GM19351 (cell line): ENCODE data around the gene TMEM59L.

Experiments used
- ATAC-seq: cut with Tn5 transposase; IDR thresholded peaks from one replicate; pipeline ENCODE4 v1.9.1; 2021; ENCODE audit warnings: mild to moderate bottlenecking, moderate library complexity; ENCODE audit not compliant: unreplicated experiment

TMEM59L gene

DNA sequence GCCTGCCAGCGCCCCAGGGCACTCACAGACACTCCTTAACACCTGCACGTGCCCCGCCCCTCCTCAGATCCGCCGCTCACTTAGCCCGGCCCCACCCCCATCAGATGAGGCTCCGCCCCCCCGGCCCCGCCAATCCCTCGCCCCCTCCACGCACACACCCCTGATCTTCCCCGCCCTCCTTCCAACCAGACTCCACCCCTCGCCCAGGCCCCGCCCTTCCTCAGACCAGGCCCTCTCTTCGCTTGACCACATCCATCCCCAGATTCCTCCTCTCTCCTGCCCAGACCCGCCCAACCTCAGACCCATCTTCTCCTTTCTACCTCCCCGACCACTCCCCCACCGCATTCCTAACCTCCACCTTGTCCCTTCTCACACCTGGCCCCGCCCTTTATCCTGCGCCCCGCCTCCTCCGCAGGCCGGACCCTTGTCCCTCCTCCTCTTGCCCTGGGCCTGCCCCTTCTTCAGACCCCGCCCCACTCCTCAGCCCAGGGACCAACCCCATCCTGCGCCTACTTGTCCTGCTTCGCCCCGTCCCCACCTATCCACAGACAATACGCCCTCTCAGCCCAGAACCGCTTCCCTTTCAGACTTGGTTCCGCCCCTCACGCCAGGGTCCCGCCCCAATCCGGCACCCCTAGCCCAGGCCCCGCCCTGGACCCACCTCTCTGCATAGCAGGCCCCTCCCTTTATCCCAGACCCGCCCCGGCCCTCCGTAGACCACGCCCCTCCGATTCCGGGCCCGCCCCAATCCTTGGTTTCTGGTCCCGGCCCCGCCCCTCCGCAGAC, 23.7 kb downstream of the TMEM59L start:
- ATAC-seq = peak; percentile 85

GRCh38 chr19:18636969-18637629, 24.4 kb downstream of the TMEM59L start, which contains the start of gene KLHL26:
TSS of gene KLHL26 (plus strand) at chr19:18637028. CDS start at chr19:18637055, 27 bp downstream.
- no peak for ATAC-seq

DNA sequence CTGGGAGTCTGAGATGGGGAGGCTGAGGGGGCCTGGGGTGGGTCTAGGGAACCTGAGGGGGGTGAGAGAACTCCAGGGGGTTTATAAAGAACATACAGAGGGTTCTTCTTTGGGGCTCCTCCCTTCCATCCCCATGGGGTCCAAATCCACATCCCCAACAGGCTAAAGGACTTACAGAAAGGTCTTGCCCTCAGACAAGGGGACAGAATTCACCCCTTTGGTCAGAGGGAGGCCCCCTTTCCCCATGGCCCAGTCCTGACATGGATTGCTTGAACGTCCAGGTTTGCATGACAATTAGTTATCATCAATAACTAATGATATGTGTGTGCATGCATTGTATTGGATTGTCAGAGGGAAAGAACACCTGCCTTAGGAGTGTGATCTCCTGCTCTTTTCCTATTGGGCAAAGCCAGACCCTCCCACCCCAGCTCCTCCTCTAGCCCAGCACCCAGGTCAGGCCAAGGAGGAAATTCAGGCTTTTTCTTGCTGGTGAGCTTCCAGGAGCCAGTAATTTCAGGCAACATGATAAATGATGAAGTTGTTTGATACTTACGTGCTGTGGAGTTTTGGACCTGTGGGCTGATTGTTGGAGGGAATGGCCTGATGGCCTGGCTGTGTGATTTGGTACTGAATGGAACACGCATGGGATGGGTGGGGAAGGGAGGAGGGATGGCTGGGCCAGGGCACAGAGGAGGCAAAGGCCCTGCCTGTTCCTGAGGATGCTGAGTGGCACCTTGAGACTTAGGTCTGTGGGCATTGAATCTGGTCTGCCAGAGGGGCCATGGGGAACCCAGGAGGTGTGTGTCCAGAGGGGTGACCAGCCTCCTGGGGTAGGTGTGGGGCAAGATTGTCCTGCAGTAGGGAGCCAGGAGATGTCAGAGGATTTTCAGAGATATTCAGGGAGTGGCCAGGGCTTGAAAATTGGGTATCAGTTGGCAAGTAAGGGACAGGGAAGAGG, 25.3 kb downstream of the TMEM59L start:
- ATAC-seq = no peak

DNA sequence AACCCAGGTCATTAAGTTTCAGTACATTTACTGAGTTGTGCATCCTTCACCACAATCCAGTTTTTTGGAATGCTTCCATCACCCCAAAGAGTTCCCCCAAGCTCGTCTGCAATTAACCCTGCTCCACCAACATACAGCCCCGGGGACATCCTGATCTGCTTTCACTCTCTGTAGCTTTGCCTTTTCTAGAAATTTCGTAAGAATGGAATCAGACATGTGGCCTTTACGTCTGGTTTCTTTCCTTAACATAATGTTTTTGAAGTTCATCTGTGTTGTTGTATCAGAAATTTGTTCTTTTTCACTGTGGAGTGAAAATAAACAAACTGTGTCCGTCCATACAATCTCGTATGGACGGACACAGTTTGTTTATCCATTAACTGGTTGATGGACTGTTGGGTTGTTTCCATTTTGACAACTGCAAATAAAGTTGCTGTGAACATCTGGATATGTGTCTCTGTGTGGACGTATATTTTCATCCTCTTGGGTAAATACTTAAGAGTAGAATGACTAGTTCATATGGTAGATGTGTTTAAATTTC, 27.1 kb downstream of the TMEM59L start:
- ATAC-seq = no peak

GRCh38 chr19:18644196-18645034, 31.7 kb downstream of the TMEM59L start:
- no peak for ATAC-seq

DNA sequence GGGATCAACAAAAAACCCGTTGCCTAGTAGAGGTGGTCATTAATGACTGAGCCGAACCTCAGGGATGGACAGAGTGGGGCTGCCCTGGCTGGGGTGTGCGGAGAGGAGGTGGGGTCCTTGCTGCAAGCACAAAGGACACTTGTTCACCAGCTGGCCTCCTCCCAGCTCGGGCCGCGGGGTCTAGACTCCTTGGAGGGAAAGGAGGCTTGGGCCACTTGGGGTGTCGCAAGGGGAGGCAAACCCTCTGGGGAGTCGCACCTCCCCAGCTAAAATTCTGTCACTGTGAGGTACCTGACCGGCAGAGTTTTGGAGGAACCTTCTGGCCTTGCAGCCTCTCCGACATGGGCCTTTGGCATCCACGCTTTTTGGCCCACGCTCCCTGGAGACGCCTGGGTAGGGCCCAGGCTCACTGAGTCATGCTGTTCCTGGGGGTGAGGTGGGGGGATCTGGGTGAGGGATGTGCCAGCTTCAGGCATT, 32.4 kb downstream of the TMEM59L start:
- no peak for ATAC-seq

- ATAC-seq = no peak
Measured at GRCh38 chr19:18646535-18647370, 34.1 kb downstream of the TMEM59L start.

DNA sequence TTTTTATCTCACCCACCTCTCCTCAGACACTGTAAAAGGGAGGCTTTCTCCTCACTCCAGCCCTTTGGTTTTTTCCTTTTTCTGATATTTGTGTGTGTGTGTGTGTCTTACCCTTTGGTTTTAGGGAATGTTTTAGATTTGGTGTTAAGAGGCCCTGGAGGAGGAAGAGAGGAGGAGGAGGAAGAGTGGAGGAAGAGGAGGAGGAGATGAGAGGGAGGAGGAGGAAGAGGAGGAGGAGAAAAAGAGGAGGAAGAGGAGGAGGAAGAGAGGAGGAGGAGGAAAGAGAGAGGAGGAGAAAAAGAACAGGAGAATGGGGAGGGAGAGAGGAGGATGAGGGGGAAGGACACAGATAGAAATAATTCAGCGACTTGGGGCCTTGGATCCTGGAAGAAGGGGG, 34.7 kb downstream of the TMEM59L start:
- ATAC-seq = no peak

GRCh38 chr19:18647807-18648206, 35.1 kb downstream of the TMEM59L start:
- no peak for ATAC-seq

DNA sequence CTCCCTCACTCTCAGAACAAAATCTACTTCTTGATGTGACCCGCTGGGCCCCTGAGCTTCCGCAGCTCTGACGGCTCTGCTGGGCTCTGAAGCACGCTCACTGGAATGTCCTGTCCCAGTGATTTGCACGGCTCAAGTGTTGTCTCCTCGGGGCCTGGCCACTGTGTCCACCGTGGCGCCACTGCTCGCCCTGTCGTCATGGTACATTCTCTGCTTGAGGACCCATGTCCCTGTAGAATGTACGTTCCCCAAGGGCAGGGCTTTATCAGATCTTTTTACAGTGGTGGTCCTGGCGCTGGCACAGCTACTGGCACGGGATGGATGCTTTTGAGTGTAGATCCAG, 36.3 kb downstream of the TMEM59L start:
- ATAC-seq = no peak

- no peak for ATAC-seq
Measured at GRCh38 chr19:18649371-18650020, 36.8 kb downstream of the TMEM59L start.

DNA sequence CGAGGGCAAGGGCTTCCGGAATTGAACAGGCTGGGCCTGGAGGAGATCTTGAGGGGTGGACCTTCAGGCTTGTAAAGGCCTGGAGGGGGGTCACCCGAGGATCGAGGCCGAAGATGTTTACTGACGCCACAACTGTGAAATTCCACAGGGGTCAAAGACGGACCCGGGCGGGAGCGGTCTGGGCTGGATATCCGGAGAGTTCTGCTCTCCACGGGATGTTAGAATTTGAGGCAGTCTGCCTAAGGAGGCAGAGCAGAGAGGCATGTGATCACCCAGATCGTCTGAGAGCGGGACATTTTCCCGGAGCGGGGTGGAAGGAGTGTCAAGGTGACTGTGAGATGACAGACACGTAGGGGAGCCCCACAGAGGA, 37.3 kb downstream of the TMEM59L start:
- no peak for ATAC-seq

GRCh38 chr19:18650468-18651041, 37.9 kb downstream of the TMEM59L start:
- ATAC-seq = no peak

- ATAC-seq = no peak
Measured at GRCh38 chr19:18651300-18651699, 38.6 kb downstream of the TMEM59L start.

DNA sequence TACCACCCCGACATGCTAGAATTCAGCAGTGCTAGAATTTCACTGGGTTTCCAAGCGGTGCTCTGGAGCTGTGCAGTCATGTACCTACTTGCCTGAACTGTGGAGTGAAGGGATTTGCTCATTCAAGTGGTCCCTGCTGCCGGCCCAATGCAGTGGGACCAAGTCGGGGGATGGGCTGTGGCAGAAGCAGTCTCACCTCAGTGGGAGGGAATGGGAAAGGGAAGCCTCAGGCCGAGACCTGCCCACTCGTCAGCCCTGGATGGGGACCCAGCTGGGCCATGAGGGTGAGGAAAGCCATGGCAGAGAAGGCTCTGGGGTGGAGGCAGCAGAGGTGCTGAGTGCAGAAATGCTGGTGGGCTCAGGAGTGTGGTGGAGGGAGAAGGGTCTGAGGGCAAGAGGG, 39.1 kb downstream of the TMEM59L start:
- ATAC-seq = no peak

- no peak for ATAC-seq
Measured at GRCh38 chr19:18653853-18654252, 41.2 kb downstream of the TMEM59L start.

DNA sequence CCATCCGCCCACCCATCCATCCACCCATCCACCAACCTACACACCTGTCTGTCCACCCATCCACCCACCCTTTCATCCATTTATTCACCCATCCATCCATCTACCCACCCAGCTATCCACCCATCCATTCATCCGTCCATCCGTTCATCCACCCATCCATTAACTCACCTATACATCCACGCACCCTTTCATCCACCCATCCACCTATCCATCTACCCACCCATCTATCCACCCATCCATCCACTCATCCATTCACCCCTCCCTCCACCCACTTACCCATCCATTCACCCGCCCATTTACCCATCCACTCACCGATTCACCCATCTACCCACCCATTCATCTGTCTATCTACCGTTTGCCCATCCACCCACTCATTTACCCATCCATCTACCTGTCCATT, 41.8 kb downstream of the TMEM59L start:
- ATAC-seq = no peak

DNA sequence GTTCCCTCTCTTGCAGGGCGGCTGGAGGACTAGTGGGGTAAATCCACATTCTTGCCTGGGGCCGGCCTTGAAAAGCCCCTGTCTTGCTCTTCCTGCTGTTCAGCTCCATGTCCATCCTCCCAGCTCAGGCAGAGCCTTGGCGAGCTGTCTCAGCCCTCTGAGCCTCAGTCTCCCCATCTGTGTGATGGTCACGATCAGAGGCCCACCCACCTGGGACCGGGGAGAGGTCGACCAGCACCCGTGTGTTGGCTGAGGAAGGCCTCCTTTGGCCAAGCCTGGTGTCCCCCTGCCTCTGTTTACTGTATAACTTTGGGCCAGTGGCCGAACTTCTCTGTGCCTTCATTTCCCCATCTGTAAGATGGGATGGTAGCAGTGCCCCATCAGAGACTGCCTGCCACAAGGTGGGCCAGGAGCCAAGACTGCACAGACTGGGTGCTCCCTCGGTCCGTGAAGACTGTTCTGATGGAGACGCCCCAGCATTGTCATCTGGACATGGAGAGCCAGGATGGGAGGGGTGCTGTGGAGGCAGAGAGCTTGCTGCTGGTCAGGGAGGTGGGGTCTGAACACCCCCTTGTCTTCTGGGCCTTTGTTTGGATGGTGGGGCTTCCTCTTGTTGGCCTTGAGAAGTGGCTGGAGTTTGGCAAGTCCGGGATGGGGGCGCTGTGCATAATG, 42.6 kb downstream of the TMEM59L start:
- ATAC-seq = no peak
